GM12875 (cell line): ENCODE data around the gene AKAP8.

Experiments used
- H3K4me3 ChIP-seq: one replicate; pipeline ENCODE4 v1.5.1; 2011; ENCODE audit warnings: low read depth, low read length, control low read depth
- CTCF ChIP-seq: IDR thresholded peaks from 2 replicates; pipeline ENCODE4 v1.5.1; 2011; ENCODE audit warnings: low read depth, mild to moderate bottlenecking, control low read depth, inconsistent platforms, low read length, moderate library complexity, borderline replicate concordance; ENCODE audit not compliant: insufficient read depth

Gene AKAP8

GRCh38 chr19:15372891-15373301, 6.7 kb downstream of the AKAP8 start:
- TF ChIP-seq CTCF = no peak
- no peak overlapping the region for H3K4me3 ChIP-seq

GRCh38 chr19:15372470-15372869, 7.1 kb downstream of the AKAP8 start:
- H3K4me3 ChIP-seq = no peak overlapping the region
- TF ChIP-seq CTCF = no peak

- TF ChIP-seq CTCF = no peak
- H3K4me3 ChIP-seq = no peak overlapping the region
Measured at GRCh38 chr19:15371786-15372380, 7.7 kb downstream of the AKAP8 start.

DNA sequence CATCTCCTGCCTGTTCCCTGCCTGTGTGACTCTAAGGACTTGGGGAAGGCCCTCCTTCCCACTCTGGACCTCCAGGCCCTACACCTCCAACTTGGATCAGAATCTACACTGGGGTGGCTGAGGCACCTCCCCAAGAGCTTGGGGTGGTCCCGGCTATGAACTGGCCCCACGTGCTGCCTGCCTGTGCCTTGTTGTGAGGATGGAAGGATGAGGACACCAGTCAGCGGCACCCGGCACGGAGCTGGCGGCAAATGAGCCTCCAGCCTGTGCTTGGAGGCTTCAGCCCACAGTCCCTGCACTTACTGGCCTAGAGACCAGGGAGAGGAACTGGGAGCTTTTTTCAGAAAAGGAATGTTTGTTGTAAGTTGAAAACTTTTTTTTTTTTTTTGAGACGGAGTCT, 8.5 kb downstream of the AKAP8 start:
- TF ChIP-seq CTCF = no peak

DNA sequence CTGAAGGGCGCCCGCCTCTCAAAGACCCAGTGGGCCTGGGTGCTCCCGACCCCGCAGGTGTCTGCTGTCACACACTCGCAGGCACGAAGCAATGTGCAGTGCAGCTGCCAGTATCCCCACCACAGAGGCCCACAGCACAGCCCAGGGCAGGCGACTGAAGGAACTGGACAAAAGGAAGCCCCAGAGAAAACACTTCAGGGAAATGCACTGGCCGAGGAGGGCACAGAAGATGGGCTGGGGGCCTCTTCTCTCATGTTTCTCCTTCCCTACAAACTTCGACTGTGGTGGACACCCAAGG, 10.0 kb downstream of the AKAP8 start:
- H3K4me3 ChIP-seq = no peak overlapping the region
- TF ChIP-seq CTCF = no peak

More for the DNA sequence above, 8.5 kb downstream of the AKAP8 start:
- H3K4me3 ChIP-seq = no peak overlapping the region

DNA sequence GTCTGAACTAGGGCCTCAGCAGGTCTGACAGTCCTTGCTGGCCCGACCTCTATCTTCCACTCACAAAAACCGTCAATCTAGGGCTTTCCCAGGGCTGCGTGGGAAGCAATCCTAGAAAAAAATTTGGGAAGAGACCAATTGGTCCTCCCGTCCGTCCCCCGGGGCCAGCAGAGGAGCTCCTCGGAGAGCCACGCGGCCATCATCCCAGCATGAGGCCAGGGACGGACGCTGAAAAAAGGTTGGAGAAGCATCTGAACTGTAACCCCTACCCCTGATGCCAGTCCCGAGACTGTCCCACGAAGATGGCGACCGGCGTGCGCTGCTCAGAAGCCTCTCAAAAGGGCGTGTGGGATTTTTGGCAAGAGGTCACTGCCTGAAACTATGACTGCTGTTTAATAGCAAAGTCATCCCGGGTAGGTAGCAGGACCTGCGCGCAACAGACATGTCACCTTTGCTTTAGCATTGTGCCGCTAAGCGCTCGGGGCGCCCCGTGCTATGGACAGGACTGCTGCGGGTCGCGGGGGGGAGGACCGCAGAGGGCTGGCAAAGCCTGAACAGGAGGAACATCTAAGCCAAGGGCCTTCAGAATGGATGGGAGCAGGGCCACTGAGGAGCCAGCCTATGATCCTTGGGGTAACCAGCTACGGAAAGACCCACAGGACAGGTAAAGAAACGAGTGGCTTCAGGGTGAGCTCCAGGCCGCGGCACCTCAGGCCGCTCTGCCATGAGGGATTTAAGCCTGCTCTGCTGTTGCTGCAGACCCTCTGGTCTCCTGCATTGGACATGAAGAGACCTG, 10.6 kb downstream of the AKAP8 start:
- no peak for TF ChIP-seq CTCF
- no peak overlapping the region for H3K4me3 ChIP-seq

DNA sequence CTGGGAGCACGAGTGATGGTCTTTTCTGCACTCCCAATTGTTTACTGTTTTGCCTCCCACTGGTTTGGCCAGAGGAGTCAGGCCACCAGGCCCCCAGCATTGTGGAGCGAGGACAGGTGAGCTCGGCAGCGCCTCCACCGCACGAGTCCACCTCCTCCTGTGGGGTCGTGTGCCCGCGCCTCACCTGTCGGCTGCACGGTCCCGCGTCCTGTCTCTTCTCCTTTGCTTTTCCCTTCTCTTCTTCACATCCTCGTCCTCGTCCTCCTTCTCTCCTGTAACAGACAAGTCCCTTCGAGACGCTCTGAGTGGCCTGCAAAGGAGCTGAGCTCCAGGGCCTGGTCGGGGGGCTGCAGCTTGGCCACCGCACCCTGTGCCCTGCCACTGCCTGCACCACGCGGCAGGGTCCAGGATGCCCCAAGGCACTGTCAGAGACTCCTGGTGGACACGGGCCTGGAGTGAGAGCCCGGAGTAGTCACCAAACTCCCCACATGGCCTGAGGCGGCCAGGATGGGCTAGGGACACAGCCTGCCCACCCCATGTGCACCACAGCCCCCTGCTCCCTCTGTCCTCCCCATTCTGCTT, 11.4 kb downstream of the AKAP8 start:
- H3K4me3 ChIP-seq = no peak overlapping the region
- no peak for TF ChIP-seq CTCF
